Aorta (tissue), 4 donors: Measurements from ENCODE around the gene ERV3-1. TPM values are rescaled to one million over a fixed set of nuclear protein-coding genes. Genes with fewer than 3 reads are reported as not detected.

Source experiments
- polyA plus RNA-seq, 2 donors: library from polyadenylated mRNA; stranded (reverse); fragments of 200-250 nt; gene quantifications; one replicate each; pipeline ENCODE4 v1.2.3, GENCODE V29; 2013
- total RNA-seq, 2 donors: library from RNA; stranded (reverse); fragmentation: NEBNext Ultra II Directional; extraction: Animal tissue kit (Norgen Biotek cat#: 25700); gene quantifications; one replicate each; pipeline ENCODE4 v1.2.1, GENCODE V29; 2021
- donor health status: healthy with polysubstance abuse.
- donor health status: Bipolar disorder and iron deficiency.
- donor health status: DM: no; HTN: no; CAD: no.
- donor health status: DM: yes; HTN: yes; CAD: no.

The ERV3-1 gene
- total and polyA plus RNA-seq, 4 donors: 1.5 to 31.3 (median 14.1) TPM

Other genes with a start within 250 kb of the ERV3-1 start
- gene ZNF138, start 212.3 kb downstream of the ERV3-1 start, total RNA-seq: 1 to 10 TPM; 6.1 to 9.2 TPM
- gene ZNF138, start 212.3 kb downstream of the ERV3-1 start, polyA plus RNA-seq: 1 to 10 TPM; 2.0 to 3.6 TPM
- 10 to 100 TPM in 1 of 2 donors, 1 to 10 TPM in 1; 4.7 to 15.7 TPM for gene ZNF273, start 103.4 kb downstream of the ERV3-1 start, total RNA-seq
- 1 to 10 TPM; 1.9 to 5.8 TPM for gene ZNF273, start 103.4 kb downstream of the ERV3-1 start, polyA plus RNA-seq
- 10 to 100 TPM; 15.3 to 28.0 TPM for gene ZNF117, start 15.7 kb downstream of the ERV3-1 start, total RNA-seq
- 1 to 10 TPM in 1 of 2 donors, under 1 TPM in 1; 0.50 to 6.1 TPM for gene ZNF117, start 15.7 kb downstream of the ERV3-1 start, polyA plus RNA-seq